GM23248 (cell line): ENCODE data around the gene SAXO1.

Source experiments
- EZH2 ChIP-seq: fragments of 200-600 bp; sonication (generic); IDR thresholded peaks from 2 replicates; pipeline ENCODE4 v1.6.1; 2018; ENCODE audit warnings: antibody characterized with exemption, mild to moderate bottlenecking; ENCODE audit not compliant: insufficient read depth, poor library complexity, severe bottlenecking
- EZH2phosphoT487 ChIP-seq: fragments of 200-600 bp; sonication (generic); IDR thresholded peaks from 2 replicates; pipeline ENCODE4 v1.6.1; 2018; ENCODE audit warnings: antibody characterized with exemption, moderate library complexity, mild to moderate bottlenecking, low read depth; ENCODE audit not compliant: insufficient read depth

GRCh38 chr9:18972675-18973074 is 60.3 kb downstream of the SAXO1 start:
- TF ChIP-seq EZH2 (no peak), EZH2phosphoT487 (no peak)
